Measurements from ENCODE around the gene VPS33A. TPM values are rescaled to one million over a fixed set of nuclear protein-coding genes. Genes with fewer than 3 reads are reported as not detected.

The VPS33A gene
- polyA plus RNA-seq, 1 experiment = 22.7 TPM

- Histone ChIP-seq H3K27ac (ENCODE audit: low read depth, low read length) (no peak overlapping the region), H3K4me3 (ENCODE audit: low read depth, low read length) (no peak overlapping the region), H3K27me3 (ENCODE audit: control insufficient read depth, insufficient read depth, low read length) (no peaks in the 10 kb centered on the region), H3K9me3 (ENCODE audit: control insufficient read depth, insufficient read depth, low read length) (no peaks in the 10 kb centered on the region)
- TF ChIP-seq CTCF (IDR thresholded peaks at IDR 0.05; ENCODE audit: low read depth, low read length) = no peak
- POLR2A ChIA-PET = interaction anchor here (1.0 kb wide), 1 partner anchor 10 kb away, joined by 3 read pairs; the partner anchor contains the start of gene DIABLO
- no peak for DNase-seq (ENCODE audit: low read depth, low spot score)
- CTCF ChIA-PET = interaction anchor here (0.9 kb wide), 1 partner anchor 9 kb away, joined by 3 read pairs; the partner anchor contains the start of gene DIABLO
Measured at GRCh38 chr12:122216445-122216844, 49.8 kb downstream of the VPS33A start.

GRCh38 chr12:122215771-122216170 lies 50.5 kb downstream of the VPS33A start:
- no peak overlapping the region for H3K27ac ChIP-seq (ENCODE audit: low read depth, low read length)
- DNase-seq (ENCODE audit: low read depth, low spot score) = no peak
- POLR2A ChIA-PET = interaction anchor here (0.7 to 1.0 kb wide), 2 partner anchors 10 to 46 kb away, joined by 3 read pairs; partner anchors contain the start of gene DIABLO
- TF ChIP-seq CTCF (IDR thresholded peaks at IDR 0.05; ENCODE audit: low read depth, low read length) = no peak
- no peak overlapping the region for H3K4me3 ChIP-seq (ENCODE audit: low read depth, low read length)
- CTCF ChIA-PET = interaction anchor here (0.5 to 0.9 kb wide), 4 partner anchors 10 to 270 kb away, joined by 3 read pairs; partner anchors contain the start of gene DIABLO
- H3K9me3 ChIP-seq (ENCODE audit: control insufficient read depth, insufficient read depth, low read length) = no peaks in the 10 kb centered on the region
- no peaks in the 10 kb centered on the region for H3K27me3 ChIP-seq (ENCODE audit: control insufficient read depth, insufficient read depth, low read length)

GRCh38 chr12:122208073-122208820 lies 58.0 kb downstream of the VPS33A start:
- Histone ChIP-seq H3K27ac (ENCODE audit: low read depth, low read length) (no peak overlapping the region), H3K9me3 (ENCODE audit: control insufficient read depth, insufficient read depth, low read length) (no peaks in the 10 kb centered on the region; the same call in 1 of the 2 replicates), H3K4me3 (ENCODE audit: low read depth, low read length) (no peak overlapping the region), H3K27me3 (ENCODE audit: control insufficient read depth, insufficient read depth, low read length) (peaks cover 10% of the 10 kb centered on the region)
- DNase-seq (ENCODE audit: low read depth, low spot score) = no peak
- TF ChIP-seq CTCF (IDR thresholded peaks at IDR 0.05; ENCODE audit: low read depth, low read length) = no peak
- ChIA-PET POLR2A (interaction anchor here (0.7 to 1.4 kb wide), 2 partner anchors 18 to 192 kb away, joined by 6 to 8 read pairs; partner anchors contain the start of gene DIABLO), CTCF (no interaction called here)

- CTCF ChIA-PET = no interaction called here
Measured at GRCh38 chr12:122207391-122207790, 58.9 kb downstream of the VPS33A start.

More at GRCh38 chr12:122207391-122207790, 58.9 kb downstream of the VPS33A start:
- no peak for TF ChIP-seq CTCF (IDR thresholded peaks at IDR 0.05; ENCODE audit: low read depth, low read length)
- no peak overlapping the region for H3K4me3 ChIP-seq (ENCODE audit: low read depth, low read length)
- POLR2A ChIA-PET = no interaction called here
- no peak overlapping the region for H3K27ac ChIP-seq (ENCODE audit: low read depth, low read length)
- DNase-seq (ENCODE audit: low read depth, low spot score) = no peak
- peaks cover 10% of the 10 kb centered on the region for H3K27me3 ChIP-seq (ENCODE audit: control insufficient read depth, insufficient read depth, low read length)
- H3K9me3 ChIP-seq (ENCODE audit: control insufficient read depth, insufficient read depth, low read length) = no peaks in the 10 kb centered on the region; the same call in 1 of the 2 replicates

All from AG04450 (cell line).